ENCODE results near the gene PCNX2.

The PCNX2 gene

GRCh38 chr1:233065685-233066084, 229.8 kb downstream of the PCNX2 start:
- FAIRE-seq: no peak

GRCh38 chr1:233064988-233065387, 230.5 kb downstream of the PCNX2 start:
- FAIRE-seq: no peak
- no peak for DNase-seq (ENCODE audit: low spot score)

More at GRCh38 chr1:233065685-233066084, 229.8 kb downstream of the PCNX2 start:
- DNase-seq (ENCODE audit: low spot score): no peak

- DNase-seq (ENCODE audit: low spot score) (no peak), FAIRE-seq (no peak)
Observed at GRCh38 chr1:233063462-233063861, 232.1 kb downstream of the PCNX2 start.

GRCh38 chr1:233061265-233061664, 234.3 kb downstream of the PCNX2 start:
- DNase-seq (ENCODE audit: low spot score) (no peak), FAIRE-seq (no peak)

- FAIRE-seq (no peak), DNase-seq (ENCODE audit: low spot score) (no peak)
Observed at GRCh38 chr1:233060461-233060994, 235.0 kb downstream of the PCNX2 start.

- no peak for DNase-seq (ENCODE audit: low spot score)
Observed at GRCh38 chr1:233057836-233058235, 237.7 kb downstream of the PCNX2 start.

GRCh38 chr1:233055879-233056641, 239.5 kb downstream of the PCNX2 start:
- DNase-seq (ENCODE audit: low spot score) (no peak), FAIRE-seq (no peak)

More at GRCh38 chr1:233057836-233058235, 237.7 kb downstream of the PCNX2 start:
- no peak for FAIRE-seq

GRCh38 chr1:233045588-233045987, 249.9 kb downstream of the PCNX2 start:
- DNase-seq (ENCODE audit: low spot score): no peak
- FAIRE-seq: no peak

GRCh38 chr1:233042834-233043233, 252.7 kb downstream of the PCNX2 start:
- no peak for DNase-seq (ENCODE audit: low spot score)
- FAIRE-seq: no peak

- FAIRE-seq (no peak), DNase-seq (ENCODE audit: low spot score) (no peak)
Observed at GRCh38 chr1:233040494-233040893, 255.0 kb downstream of the PCNX2 start.

- DNase-seq (ENCODE audit: low spot score) (no peak), FAIRE-seq (no peak)
Observed at GRCh38 chr1:233038581-233038980, 256.9 kb downstream of the PCNX2 start.

GRCh38 chr1:233037843-233038242, 257.7 kb downstream of the PCNX2 start:
- FAIRE-seq: no peak

GRCh38 chr1:233034836-233035235, 260.7 kb downstream of the PCNX2 start:
- DNase-seq (ENCODE audit: low spot score) (no peak), FAIRE-seq (no peak)

More at GRCh38 chr1:233037843-233038242, 257.7 kb downstream of the PCNX2 start:
- no peak for DNase-seq (ENCODE audit: low spot score)

- FAIRE-seq (no peak), DNase-seq (ENCODE audit: low spot score) (no peak)
Observed at GRCh38 chr1:233033361-233033760, 262.2 kb downstream of the PCNX2 start.

GRCh38 chr1:233032916-233033315, 262.6 kb downstream of the PCNX2 start:
- DNase-seq (ENCODE audit: low spot score) (no peak), FAIRE-seq (no peak)

- FAIRE-seq: no peak
- no peak for DNase-seq (ENCODE audit: low spot score)
Observed at GRCh38 chr1:233031521-233031920, 264.0 kb downstream of the PCNX2 start.

GRCh38 chr1:233027046-233027445, 268.5 kb downstream of the PCNX2 start:
- DNase-seq (ENCODE audit: low spot score): no peak
- no peak for FAIRE-seq

- no peak for FAIRE-seq
Observed at GRCh38 chr1:233025567-233025966, 270.0 kb downstream of the PCNX2 start.

GRCh38 chr1:233025157-233025556, 270.4 kb downstream of the PCNX2 start:
- FAIRE-seq: no peak
- peak; percentile 26 for DNase-seq (ENCODE audit: low spot score)

More at GRCh38 chr1:233025567-233025966, 270.0 kb downstream of the PCNX2 start:
- DNase-seq (ENCODE audit: low spot score): no peak

- DNase-seq (ENCODE audit: low spot score): no peak
- no peak for FAIRE-seq
Observed at GRCh38 chr1:233024199-233024598, 271.3 kb downstream of the PCNX2 start.

GRCh38 chr1:233022246-233022645, 273.3 kb downstream of the PCNX2 start:
- FAIRE-seq (no peak), DNase-seq (ENCODE audit: low spot score) (no peak)

GRCh38 chr1:233020426-233020825, 275.1 kb downstream of the PCNX2 start:
- DNase-seq (ENCODE audit: low spot score) (no peak), FAIRE-seq (no peak)

- no peak for FAIRE-seq
- DNase-seq (ENCODE audit: low spot score): no peak
Observed at GRCh38 chr1:233019778-233020325, 275.7 kb downstream of the PCNX2 start.
